ENCODE data around the gene NAA35.
A peak's percentile ranks its signal among the peaks of the same experiment; 100 is the strongest.
"Not testable (repeated sequence)": the region's sequence is repeated elsewhere in the genome, so short reads cannot be mapped to it uniquely, and the experiment has no call there.

NAA35 gene

GRCh38 chr9:85949586-85950335, 8.8 kb downstream of the NAA35 start:
- DNase-seq: no peak

- no peak for DNase-seq
These were observed 19.0 kb downstream of the NAA35 start for GRCh38 chr9:85959955-85960354.

- DNase-seq: no peak
These were observed 19.7 kb downstream of the NAA35 start for GRCh38 chr9:85960688-85961093.

GRCh38 chr9:85964526-85964925, 23.6 kb downstream of the NAA35 start:
- no peak for DNase-seq

- no peak for DNase-seq
These were observed 24.0 kb downstream of the NAA35 start for GRCh38 chr9:85964949-85965348.

- DNase-seq: no peak
These were observed 28.8 kb downstream of the NAA35 start for GRCh38 chr9:85969727-85970126.

- DNase-seq: no peak
These were observed 30.8 kb downstream of the NAA35 start for GRCh38 chr9:85971731-85972130.

GRCh38 chr9:85973238-85973637, 32.3 kb downstream of the NAA35 start:
- DNase-seq: no peak

- not testable (repeated sequence) for DNase-seq
These were observed 33.2 kb downstream of the NAA35 start for GRCh38 chr9:85974055-85974547.

- peak; percentile 57 for DNase-seq
These were observed 37.5 kb downstream of the NAA35 start for GRCh38 chr9:85978496-85978895.

- no peak for DNase-seq
These were observed 40.4 kb downstream of the NAA35 start for GRCh38 chr9:85981369-85981768.

- DNase-seq: no peak
These were observed 43.5 kb downstream of the NAA35 start for GRCh38 chr9:85984457-85984856.

GRCh38 chr9:85987236-85987635, 46.3 kb downstream of the NAA35 start:
- DNase-seq: no peak

- no peak for DNase-seq
These were observed 53.2 kb downstream of the NAA35 start for GRCh38 chr9:85994191-85994590.

GRCh38 chr9:85995097-85995496, 54.2 kb downstream of the NAA35 start:
- DNase-seq: no peak

GRCh38 chr9:85995599-85995998, 54.7 kb downstream of the NAA35 start:
- DNase-seq: no peak

- DNase-seq: no peak
These were observed 64.4 kb downstream of the NAA35 start for GRCh38 chr9:86005253-86005775.

GRCh38 chr9:86009133-86009532, 68.2 kb downstream of the NAA35 start:
- DNase-seq: no peak

GRCh38 chr9:86020731-86021130, 79.8 kb downstream of the NAA35 start:
- no peak for DNase-seq

- DNase-seq: no peak
These were observed 80.2 kb downstream of the NAA35 start for GRCh38 chr9:86021166-86021565.

GRCh38 chr9:86022687-86023266, 81.8 kb downstream of the NAA35 start:
- no peak for DNase-seq

- no peak for DNase-seq
These were observed 86.8 kb downstream of the NAA35 start for GRCh38 chr9:86027767-86028166.

GRCh38 chr9:86034863-86035734, 94.2 kb downstream of the NAA35 start:
- DNase-seq: no peak
